ENCODE data around the gene MLKL. TPM values are rescaled to one million over a fixed set of nuclear protein-coding genes. Genes with fewer than 3 reads are reported as not detected.
A peak's percentile ranks its signal among the peaks of the same experiment; 100 is the strongest.

The MLKL gene
- total and polyA plus RNA-seq, 2 of the 13 experiments (the other 11 are each of a cell fraction or from before 2014, with no cell fraction given): 6.4 to 10.7 TPM

DNA sequence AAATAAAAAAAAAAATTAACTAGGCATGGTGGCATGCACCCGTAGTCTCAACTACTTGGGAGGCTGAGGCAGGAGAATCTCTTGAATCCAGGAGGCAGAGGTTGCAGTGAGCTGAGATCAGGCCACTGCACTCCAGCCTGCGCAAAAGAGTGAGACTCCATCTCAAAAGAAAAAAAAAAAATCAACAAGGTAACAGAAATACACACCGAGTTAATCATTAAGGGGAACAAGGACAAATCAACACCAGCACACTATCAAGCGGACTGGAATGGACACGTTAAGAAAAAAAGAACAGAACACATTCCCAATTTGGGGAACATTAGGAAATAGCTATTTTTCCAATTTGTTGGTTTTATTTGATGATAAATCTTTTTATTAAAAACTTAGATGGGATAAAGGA lies 65.4 kb downstream of the MLKL start (continued):
- TF ChIP-seq ZMYM4 (CRISPR knock-in tag; IDR thresholded peaks at IDR 0.05) (peak; percentile 17; the same call in 1 of the 2 replicates), SRY (CRISPR knock-in tag; IDR thresholded peaks at IDR 0.05) (no peak), NFATC3 (CRISPR knock-in tag; IDR thresholded peaks at IDR 0.05) (no peak), HNF1A (IDR thresholded peaks at IDR 0.05; ENCODE audit: low read depth) (peak; percentile 98), HNF1A (CRISPR knock-in tag; IDR thresholded peaks at IDR 0.05; ENCODE audit: borderline replicate concordance) (peak; percentile 97), ZZZ3 (CRISPR knock-in tag; IDR thresholded peaks at IDR 0.05; ENCODE audit: borderline replicate concordance) (no peak), ZNF816 (CRISPR knock-in tag; IDR thresholded peaks at IDR 0.05; ENCODE audit: borderline replicate concordance) (0 out of 2 replicates have a peak, but pooled peaks have one; percentile 57), FOXA1 (IDR thresholded peaks at IDR 0.05) (no peak; the same call in 1 of the 2 replicates), FOXA1 (CRISPR knock-in tag; IDR thresholded peaks at IDR 0.05) (peak; percentile 79), HMGA1 (CRISPR knock-in tag; conservative IDR thresholded peaks at IDR 0.05) (no peak), ASH2L (IDR thresholded peaks at IDR 0.05; ENCODE audit: insufficient read length, low read depth, low read length) (peak; percentile 35), SIN3B (IDR thresholded peaks at IDR 0.05; ENCODE audit: low read length) (no peak), HOXD1 (CRISPR knock-in tag; IDR thresholded peaks at IDR 0.05) (no peak), PPARG (CRISPR knock-in tag; conservative IDR thresholded peaks at IDR 0.05) (no peak)
- TF ChIP-seq, protein P1, sequence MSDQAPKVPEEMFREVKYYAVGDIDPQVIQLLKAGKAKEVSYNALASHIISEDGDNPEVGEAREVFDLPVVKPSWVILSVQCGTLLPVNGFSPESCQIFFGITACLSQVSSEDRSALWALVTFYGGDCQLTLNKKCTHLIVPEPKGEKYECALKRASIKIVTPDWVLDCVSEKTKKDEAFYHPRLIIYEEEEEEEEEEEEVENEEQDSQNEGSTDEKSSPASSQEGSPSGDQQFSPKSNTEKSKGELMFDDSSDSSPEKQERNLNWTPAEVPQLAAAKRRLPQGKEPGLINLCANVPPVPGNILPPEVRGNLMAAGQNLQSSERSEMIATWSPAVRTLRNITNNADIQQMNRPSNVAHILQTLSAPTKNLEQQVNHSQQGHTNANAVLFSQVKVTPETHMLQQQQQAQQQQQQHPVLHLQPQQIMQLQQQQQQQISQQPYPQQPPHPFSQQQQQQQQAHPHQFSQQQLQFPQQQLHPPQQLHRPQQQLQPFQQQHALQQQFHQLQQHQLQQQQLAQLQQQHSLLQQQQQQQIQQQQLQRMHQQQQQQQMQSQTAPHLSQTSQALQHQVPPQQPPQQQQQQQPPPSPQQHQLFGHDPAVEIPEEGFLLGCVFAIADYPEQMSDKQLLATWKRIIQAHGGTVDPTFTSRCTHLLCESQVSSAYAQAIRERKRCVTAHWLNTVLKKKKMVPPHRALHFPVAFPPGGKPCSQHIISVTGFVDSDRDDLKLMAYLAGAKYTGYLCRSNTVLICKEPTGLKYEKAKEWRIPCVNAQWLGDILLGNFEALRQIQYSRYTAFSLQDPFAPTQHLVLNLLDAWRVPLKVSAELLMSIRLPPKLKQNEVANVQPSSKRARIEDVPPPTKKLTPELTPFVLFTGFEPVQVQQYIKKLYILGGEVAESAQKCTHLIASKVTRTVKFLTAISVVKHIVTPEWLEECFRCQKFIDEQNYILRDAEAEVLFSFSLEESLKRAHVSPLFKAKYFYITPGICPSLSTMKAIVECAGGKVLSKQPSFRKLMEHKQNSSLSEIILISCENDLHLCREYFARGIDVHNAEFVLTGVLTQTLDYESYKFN (CRISPR knock-in tag; conservative IDR thresholded peaks at IDR 0.05): peak; percentile 82
- TF ChIP-seq, protein P2, sequence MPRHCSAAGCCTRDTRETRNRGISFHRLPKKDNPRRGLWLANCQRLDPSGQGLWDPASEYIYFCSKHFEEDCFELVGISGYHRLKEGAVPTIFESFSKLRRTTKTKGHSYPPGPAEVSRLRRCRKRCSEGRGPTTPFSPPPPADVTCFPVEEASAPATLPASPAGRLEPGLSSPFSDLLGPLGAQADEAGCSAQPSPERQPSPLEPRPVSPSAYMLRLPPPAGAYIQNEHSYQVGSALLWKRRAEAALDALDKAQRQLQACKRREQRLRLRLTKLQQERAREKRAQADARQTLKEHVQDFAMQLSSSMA (CRISPR knock-in tag; IDR thresholded peaks at IDR 0.05): no peak
- TF ChIP-seq, protein P3, sequence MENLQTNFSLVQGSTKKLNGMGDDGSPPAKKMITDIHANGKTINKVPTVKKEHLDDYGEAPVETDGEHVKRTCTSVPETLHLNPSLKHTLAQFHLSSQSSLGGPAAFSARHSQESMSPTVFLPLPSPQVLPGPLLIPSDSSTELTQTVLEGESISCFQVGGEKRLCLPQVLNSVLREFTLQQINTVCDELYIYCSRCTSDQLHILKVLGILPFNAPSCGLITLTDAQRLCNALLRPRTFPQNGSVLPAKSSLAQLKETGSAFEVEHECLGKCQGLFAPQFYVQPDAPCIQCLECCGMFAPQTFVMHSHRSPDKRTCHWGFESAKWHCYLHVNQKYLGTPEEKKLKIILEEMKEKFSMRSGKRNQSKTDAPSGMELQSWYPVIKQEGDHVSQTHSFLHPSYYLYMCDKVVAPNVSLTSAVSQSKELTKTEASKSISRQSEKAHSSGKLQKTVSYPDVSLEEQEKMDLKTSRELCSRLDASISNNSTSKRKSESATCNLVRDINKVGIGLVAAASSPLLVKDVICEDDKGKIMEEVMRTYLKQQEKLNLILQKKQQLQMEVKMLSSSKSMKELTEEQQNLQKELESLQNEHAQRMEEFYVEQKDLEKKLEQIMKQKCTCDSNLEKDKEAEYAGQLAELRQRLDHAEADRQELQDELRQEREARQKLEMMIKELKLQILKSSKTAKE (CRISPR knock-in tag; IDR thresholded peaks at IDR 0.05; ENCODE audit: borderline replicate concordance): no peak
- TF ChIP-seq, protein P4, sequence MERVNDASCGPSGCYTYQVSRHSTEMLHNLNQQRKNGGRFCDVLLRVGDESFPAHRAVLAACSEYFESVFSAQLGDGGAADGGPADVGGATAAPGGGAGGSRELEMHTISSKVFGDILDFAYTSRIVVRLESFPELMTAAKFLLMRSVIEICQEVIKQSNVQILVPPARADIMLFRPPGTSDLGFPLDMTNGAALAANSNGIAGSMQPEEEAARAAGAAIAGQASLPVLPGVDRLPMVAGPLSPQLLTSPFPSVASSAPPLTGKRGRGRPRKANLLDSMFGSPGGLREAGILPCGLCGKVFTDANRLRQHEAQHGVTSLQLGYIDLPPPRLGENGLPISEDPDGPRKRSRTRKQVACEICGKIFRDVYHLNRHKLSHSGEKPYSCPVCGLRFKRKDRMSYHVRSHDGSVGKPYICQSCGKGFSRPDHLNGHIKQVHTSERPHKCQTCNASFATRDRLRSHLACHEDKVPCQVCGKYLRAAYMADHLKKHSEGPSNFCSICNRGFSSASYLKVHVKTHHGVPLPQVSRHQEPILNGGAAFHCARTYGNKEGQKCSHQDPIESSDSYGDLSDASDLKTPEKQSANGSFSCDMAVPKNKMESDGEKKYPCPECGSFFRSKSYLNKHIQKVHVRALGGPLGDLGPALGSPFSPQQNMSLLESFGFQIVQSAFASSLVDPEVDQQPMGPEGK (CRISPR knock-in tag; IDR thresholded peaks at IDR 0.05): no peak

Data from HepG2 (cell line).